ENCODE results near the gene SPEM1. TPM values are rescaled to one million over a fixed set of nuclear protein-coding genes. Genes with fewer than 3 reads are reported as not detected.

The SPEM1 gene
- total and polyA plus RNA-seq, 9 donors = not detected

DNA sequence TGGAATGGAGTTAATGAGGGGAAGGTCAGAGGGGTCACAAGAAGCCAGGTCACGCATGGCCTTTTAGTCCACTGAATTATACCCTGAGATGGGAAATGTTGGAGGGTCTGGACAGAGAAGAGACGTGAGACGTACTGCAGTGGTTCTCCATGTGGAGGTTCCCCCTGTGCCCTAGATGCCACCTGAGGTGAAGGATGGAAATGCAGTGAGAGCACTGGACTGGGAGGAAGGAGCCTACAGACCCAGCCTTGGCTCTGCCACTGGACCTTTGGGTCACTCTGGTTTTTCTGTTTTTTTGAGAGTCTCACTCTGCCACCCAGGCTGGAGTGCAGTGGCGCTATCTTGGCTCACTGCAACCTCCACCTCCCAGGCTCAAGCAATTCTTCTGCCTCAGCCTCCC is 24.0 kb upstream of the SPEM1 start:
- H3K27ac ChIP-seq = no peak overlapping the region
- intact Hi-C loops (cut with DNase I) = no loop called here
- H3K36me3 ChIP-seq = no peaks in the 10 kb centered on the region
- no peak for DNase-seq
- no peaks in the 10 kb centered on the region for H3K9me3 ChIP-seq
- no peak for TF ChIP-seq POLR2A (IDR thresholded peaks at IDR 0.05)
- no peak for TF ChIP-seq EP300 (IDR thresholded peaks at IDR 0.05)
- TF ChIP-seq, protein P1, sequence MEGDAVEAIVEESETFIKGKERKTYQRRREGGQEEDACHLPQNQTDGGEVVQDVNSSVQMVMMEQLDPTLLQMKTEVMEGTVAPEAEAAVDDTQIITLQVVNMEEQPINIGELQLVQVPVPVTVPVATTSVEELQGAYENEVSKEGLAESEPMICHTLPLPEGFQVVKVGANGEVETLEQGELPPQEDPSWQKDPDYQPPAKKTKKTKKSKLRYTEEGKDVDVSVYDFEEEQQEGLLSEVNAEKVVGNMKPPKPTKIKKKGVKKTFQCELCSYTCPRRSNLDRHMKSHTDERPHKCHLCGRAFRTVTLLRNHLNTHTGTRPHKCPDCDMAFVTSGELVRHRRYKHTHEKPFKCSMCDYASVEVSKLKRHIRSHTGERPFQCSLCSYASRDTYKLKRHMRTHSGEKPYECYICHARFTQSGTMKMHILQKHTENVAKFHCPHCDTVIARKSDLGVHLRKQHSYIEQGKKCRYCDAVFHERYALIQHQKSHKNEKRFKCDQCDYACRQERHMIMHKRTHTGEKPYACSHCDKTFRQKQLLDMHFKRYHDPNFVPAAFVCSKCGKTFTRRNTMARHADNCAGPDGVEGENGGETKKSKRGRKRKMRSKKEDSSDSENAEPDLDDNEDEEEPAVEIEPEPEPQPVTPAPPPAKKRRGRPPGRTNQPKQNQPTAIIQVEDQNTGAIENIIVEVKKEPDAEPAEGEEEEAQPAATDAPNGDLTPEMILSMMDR (IDR thresholded peaks at IDR 0.05) = no peak
- no peaks in the 10 kb centered on the region for H3K27me3 ChIP-seq
- 82 to 88% (median 86%) methylated on average over 4 of the region's 4 CpGs for WGBS, 3 donors
- peaks cover 5% of the 10 kb centered on the region for H3K4me1 ChIP-seq (ENCODE audit: insufficient read depth)
- H3K4me3 ChIP-seq = no peak overlapping the region

DNA sequence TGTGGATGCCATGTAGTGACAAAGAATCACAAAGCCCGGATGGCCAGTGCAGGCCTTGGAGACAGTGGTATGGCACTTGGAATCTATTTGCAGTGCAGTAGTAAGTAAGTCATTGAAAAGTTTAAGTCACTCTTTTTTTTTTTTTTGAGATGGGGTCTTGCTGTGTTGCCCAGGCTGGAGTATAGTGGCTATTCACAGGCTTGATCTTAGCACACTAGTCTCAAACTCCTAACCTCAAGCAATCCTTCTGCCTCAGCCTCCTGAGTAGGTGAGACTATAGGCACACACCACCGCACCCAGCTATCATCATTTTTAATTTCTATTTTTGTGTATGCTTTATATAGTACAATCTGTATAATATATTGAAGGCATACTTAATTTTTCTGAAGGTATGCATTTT is 21.5 kb upstream of the SPEM1 start:
- Histone ChIP-seq H3K27ac (no peak overlapping the region), H3K27me3 (no peaks in the 10 kb centered on the region), H3K4me3 (no peak overlapping the region), H3K9me3 (no peaks in the 10 kb centered on the region), H3K36me3 (no peaks in the 10 kb centered on the region), H3K4me1 (ENCODE audit: insufficient read depth) (no peaks in the 10 kb centered on the region)
- DNase-seq = no peak
- 79 to 80% (median 79%) methylated on average over 2 of the region's 2 CpGs for WGBS, 3 donors
- no peak for TF ChIP-seq POLR2A (IDR thresholded peaks at IDR 0.05)
- TF ChIP-seq, protein P1 (IDR thresholded peaks at IDR 0.05) = no peak
- TF ChIP-seq EP300 (IDR thresholded peaks at IDR 0.05) = no peak
- intact Hi-C loops (cut with DNase I) = no loop called here

DNA sequence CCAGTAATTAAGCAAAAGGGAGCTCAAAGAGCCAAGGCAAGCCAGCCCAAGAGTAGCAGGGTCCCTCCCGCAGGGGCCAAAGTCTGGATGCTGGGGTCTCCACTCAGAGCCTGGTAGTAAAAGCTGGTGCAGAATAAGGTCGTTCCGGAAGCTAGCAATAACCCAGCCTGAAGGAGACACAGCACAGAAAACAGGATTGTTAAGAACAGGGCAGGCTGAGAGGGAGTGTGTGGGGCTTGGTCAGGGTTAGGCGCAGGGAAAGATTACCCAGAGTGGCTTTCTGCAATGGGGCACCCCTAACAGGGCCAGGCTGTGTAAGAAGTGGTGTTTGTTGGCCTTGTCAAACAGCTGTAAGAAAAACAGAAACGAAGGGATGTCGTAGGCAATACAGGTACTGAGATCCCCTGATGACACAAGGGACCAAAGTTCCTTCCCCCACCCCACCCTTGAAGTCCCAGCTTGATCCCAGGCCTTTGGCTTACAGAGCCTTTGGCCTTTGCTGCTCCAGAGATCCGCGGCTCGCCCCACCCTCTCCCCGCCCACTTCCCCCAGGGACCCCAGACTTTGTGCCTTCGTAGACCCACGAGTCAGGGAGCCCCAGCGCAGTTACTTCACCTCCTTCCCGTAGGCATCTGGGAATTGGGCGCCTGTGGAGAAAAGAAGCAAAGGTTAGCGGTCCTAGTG is 16.9 kb upstream of the SPEM1 start:
- no peaks in the 10 kb centered on the region for H3K27me3 ChIP-seq
- H3K27ac ChIP-seq = peak overlapping the region; percentile 18 to 89
- TF ChIP-seq, protein P1 (IDR thresholded peaks at IDR 0.05) = no peak
- TF ChIP-seq EP300 (IDR thresholded peaks at IDR 0.05) = no peak
- TF ChIP-seq POLR2A (IDR thresholded peaks at IDR 0.05) = no peak
- DNase-seq = peak in 4 of 5 donors; percentile 69 to 78 (median 72)
- no peaks in the 10 kb centered on the region for H3K36me3 ChIP-seq
- H3K4me1 ChIP-seq (ENCODE audit: insufficient read depth) = peaks cover 5% of the 10 kb centered on the region
- 9 to 11% (median 11%) methylated on average over 15 to 16 of the region's 16 CpGs for WGBS, 3 donors
- peak overlapping the region; percentile 50 for H3K4me3 ChIP-seq
- no peaks in the 10 kb centered on the region for H3K9me3 ChIP-seq
- intact Hi-C loops (cut with DNase I) = no loop called here

DNA sequence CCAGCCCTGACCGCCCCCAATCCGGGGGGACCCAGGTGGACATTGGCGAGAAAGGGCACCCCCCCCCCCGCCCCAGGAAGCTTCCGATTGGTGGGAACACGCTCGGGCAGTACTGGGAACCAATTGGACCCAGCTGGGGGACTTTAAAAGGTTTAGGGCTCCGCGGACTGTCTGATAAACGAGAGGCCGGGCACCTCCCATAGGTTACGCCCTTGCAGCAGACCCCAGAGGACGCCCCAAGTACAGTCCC is 16.5 kb upstream of the SPEM1 start:
- TF ChIP-seq, protein P1 (IDR thresholded peaks at IDR 0.05) = no peak
- TF ChIP-seq POLR2A (IDR thresholded peaks at IDR 0.05) (no peak), EP300 (IDR thresholded peaks at IDR 0.05) (no peak)
- peaks cover 5% of the 10 kb centered on the region for H3K4me1 ChIP-seq (ENCODE audit: insufficient read depth)
- intact Hi-C loops (cut with DNase I) = no loop called here
- peak overlapping the region; percentile 18 to 89 for H3K27ac ChIP-seq
- no peaks in the 10 kb centered on the region for H3K9me3 ChIP-seq
- DNase-seq = no peak
- WGBS, 3 donors = 0% methylated on average over 12 to 13 of the region's 13 CpGs
- no peaks in the 10 kb centered on the region for H3K36me3 ChIP-seq
- H3K4me3 ChIP-seq = peak overlapping the region; percentile 50
- H3K27me3 ChIP-seq = no peaks in the 10 kb centered on the region
